Glomerular endothelial cell (primary cell): ENCODE measurements around the gene TRIM62. TPM values are rescaled to one million over a fixed set of nuclear protein-coding genes. Genes with fewer than 3 reads are reported as not detected.

Source experiments
- DNase-seq: peaks from one replicate; pipeline ENCODE4 v3.0.0-alpha.2; 2011; ENCODE audit warnings: low read depth, low spot score; ENCODE audit errors: extremely low read depth
- total RNA-seq: library from RNA; depleted of rRNA; stranded (reverse); fragments of >200 nt; gene quantifications from 2 replicates; pipeline ENCODE4 v1.2.3, GENCODE V29; 2015

TRIM62 gene
- total RNA-seq, 1 donor from 2014 or later: 10.3 TPM

- DNase-seq: no peak
Measured at GRCh38 chr1:33180911-33181890, 642 bp downstream of the TRIM62 start.

DNA sequence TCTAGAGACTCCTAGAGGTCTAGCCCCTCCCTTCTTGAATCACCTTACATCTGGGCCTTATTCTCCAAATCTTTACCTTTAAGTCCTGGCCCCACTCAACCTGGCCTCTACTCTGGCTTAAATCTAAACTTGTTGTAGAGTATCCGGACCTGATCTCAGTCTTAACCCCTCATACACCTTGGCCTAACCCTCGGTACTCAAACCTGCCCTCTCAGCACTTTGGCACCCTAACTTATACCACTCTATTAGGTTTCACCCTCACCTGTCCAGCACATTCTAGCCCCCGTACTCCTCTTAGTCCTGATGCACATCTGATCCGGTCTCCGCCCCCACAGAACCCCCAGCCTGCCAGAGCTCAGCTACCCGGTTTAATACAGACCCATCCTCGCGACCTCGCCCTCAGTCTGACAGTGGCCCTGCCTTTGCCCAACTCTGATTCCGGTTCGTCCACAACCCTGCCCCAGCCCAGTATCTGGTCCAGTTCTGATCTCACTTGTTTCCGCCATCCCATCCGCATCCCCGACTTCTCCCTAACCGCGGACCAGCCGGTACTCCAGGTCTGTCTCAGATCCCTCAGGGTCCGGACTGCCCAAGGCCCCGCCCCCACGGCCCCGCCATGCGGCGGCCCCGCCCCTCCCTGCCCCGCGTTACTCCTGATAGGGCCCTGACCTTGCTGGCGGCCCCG lies 1.5 kb downstream of the TRIM62 start:
- no peak for DNase-seq

GRCh38 chr1:33178836-33179439 lies 2.9 kb downstream of the TRIM62 start:
- no peak for DNase-seq

DNA sequence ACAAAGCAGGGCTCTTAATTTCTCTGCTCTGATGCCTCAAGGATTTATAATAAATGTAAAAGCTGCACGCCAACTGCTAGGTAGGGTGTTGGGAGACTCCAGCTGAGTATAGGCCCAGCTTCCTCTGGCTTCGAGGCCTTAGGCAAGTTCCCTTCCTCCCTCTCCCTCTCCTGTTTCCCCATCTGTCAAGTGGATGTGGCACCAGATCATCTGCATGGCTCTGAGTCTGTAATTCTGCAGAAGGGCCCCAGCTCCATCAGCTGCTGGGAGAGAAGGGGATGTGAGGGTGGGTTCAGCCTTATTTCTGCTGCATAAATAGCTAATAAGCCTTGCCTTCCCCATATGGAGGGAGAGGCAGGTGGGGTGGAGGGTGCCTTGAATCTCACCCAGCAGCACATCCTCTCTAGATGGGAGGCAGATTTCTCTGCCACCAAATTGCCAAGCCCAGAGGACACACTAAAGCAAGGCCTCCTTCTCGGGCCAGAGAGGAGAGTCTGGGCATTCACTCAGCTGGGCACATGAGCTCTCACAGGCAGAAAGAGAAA lies 3.8 kb downstream of the TRIM62 start:
- no peak for DNase-seq

- no peak for DNase-seq
Measured at GRCh38 chr1:33176887-33177286, 5.0 kb downstream of the TRIM62 start.

- no peak for DNase-seq
Measured at GRCh38 chr1:33176362-33176850, 5.4 kb downstream of the TRIM62 start.

GRCh38 chr1:33175865-33176264 lies 6.0 kb downstream of the TRIM62 start:
- no peak for DNase-seq

DNA sequence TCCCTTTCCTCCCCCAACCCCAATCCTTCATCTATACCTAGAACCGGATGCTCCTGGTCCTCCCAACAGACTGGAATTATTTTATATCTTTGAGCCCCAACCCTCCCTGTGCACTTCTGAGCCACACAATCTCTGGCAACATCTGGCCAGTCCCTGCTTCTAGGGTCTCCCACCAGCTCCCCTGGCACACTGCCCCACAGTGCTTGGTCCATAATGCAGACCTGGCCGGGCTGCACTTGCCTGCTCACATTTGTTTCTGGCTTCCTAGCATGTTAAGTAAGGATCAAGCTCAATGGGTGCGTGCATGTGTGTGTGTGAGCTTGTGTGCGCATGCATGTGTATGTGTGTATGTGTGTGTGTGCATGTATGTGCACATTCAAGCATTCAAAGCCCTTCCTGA lies 8.8 kb downstream of the TRIM62 start:
- DNase-seq: no peak

DNA sequence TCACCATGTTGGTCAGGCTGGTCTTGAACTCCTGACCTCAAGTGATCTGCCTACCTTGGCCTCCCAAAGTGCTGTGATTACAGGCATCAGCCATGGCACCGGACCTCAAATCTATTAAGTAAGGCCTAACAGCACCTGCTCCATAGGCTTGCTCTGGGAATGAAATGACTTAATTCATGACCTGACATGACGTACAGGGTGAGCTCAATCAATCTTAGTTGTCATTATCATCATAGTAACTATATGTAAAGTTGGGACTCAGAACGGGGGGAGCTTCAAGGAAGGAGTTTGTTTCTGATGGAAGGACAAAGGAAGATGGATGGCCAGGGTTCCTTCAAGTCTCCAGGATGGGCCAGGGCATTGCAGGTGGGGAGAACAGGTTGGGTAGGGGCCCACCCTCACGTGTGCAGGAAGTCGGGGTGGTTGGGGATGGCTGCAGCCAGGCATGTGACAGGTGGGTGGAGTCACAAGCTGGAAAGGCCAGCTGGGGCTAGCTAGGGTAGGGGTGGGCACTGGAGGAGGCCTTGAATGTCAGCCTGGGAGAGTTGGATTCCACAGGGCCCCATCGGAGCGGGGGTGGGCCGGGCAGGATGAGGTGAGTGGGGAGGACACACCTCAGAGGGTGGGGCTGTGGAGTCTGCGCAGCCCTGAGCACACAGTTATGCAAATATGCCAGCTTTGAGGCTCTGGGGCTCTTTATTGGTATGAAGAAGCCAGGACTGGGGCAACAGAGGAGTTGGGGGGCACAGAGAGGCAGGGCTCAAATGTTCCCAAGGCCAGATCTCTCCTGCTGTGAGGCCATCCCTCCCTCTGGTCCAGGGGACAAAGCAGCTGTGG lies 9.6 kb downstream of the TRIM62 start:
- DNase-seq: no peak

DNA sequence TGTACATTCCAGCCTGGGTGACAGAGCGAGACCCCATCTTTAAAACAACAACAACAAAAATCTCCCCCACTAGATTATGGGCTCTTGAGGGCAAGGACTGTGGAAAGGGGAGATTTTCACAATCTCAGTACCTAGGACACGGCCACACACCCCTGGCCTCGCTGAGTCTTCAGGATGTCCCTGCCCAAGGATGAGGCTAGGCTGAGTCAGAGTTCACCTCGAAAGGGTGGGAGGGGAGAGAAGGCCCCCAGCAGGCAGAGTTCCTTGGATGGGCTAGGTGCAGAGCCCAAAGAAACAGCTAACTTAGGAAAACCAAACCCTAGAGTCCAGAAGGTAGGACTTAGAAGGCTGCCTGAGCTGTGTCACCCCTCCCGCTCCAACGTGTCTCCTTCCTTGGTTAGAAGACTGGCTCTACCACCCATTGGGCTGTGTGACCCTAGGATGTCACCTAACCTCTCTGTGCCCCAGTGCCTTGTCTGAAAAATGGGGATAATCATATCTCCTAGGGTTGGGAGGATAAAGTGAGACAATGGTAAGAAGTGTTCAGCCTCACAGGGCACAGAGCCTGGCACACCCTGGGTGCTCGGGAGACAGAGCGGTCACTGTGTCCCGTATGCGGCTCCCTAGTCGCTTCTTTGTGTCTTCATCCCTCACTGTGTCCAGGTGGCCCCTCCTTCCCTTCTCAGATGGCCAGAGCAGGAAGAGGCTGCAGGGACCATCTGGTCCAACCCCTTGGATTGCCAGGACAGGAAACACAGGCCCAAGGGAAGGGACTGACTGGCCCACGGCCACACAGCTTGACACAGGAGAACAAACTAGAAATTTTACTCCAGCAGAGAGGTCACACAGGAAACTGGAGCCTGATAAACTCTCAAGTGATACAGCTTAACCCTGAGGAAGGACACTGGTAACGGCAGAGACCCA lies 11.2 kb downstream of the TRIM62 start:
- DNase-seq: no peak

DNA sequence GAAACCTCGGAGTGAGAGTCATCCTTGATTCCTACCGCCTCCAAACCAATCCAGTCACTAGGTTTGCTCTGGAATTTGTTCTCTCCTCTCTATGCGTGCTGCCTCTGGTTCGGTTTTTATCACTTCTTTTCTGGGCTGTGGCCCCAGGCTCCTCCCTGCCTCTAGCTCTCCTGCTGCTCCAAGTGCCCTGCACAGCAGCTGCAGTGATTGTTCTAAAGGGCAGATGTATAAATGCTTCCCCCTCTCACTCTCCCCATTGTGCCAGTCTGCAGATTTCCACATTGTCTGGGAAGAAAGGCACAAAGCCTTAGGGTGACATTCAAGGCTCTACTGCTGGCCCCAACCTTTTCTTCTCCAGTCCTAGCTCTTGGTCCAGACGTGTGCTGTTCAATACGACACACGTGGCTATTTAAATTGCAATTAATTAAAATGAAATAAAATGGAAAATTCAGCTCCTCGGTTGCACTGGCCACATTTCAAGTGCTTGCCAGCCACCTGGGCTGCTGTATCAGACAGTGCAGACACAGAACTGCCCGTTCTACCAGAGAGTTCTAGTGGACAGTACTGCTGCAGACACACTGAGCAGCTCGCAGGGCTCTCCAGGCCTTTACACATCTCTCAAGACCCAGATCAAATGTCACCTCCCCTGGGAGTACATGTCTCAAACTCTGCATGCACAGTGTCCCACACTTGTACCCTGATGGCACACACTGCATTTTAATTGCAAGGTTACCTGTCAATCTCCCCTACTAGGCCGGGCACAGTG lies 12.4 kb downstream of the TRIM62 start:
- no peak for DNase-seq

DNA sequence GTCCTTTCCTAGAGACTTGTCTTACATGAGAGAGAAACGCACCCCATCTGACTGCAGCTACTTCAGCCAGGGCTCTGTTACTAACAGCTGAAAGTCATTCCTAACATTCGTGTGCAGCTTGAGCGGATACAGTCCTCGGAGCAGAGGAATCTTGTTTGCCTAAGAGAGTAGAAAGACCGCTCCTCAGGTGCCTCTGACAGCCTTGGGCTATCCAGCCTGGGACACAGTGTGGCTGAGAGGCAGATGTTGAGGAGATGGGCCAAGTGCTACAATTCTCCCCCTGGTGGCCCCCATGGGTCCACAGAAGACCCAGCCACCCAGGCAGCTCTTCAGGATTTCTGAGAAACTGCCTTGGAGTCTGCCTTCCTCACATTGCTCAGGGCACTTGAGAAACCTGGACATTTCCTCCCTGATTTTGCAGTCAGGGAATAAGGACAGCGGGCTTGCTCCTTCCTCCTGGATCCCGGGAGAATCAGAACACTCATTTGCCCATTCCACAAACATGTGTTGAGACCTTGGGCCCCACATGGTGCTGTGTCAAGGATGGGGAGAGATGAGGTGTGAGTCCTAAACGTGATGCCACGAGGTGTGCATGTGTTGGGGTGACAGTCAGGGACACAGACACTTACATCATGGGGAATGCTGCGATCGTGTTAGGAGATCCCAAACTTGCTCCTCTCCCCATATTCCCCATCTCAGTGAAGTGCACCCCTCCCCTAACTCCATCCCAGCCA lies 13.1 kb downstream of the TRIM62 start:
- no peak for DNase-seq

DNA sequence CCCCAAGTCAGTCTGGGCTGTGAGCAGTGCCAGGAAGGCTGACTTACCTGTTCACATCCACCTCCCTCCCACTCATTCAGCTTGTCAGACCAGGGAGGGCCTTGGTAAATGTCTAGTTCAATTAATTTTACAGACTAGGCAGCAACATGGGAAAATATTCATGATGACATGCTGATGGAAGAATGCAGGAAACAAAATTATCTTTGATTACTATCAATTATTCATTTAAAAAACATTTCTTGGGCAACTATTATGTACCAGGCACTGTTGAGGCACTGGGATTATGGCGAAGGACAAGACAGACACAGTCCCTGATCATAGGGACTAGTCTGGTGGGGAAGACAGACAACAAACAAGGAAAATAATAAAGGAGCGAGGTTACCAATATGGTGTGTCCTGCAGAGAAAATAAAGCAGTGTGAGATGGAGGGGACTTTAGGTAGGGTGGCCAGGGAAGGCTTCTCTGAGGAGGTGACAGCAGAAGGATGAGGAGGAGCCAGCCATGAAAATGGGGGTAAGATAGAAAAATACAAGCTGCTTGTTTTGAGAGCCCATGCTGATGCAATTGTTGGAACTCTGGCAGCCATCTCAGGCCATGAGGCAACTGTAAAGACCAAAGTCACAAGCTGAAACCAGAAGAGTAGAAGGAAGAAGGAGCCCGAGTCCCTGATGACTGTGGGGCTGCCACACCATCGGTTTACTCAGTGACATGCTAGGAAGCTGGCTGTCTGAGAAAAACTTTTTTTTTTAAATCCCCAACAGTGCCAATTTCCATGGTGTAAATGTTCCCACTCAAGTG lies 14.0 kb downstream of the TRIM62 start:
- DNase-seq: no peak

GRCh38 chr1:33165809-33166208 lies 16.0 kb downstream of the TRIM62 start:
- DNase-seq: no peak

DNA sequence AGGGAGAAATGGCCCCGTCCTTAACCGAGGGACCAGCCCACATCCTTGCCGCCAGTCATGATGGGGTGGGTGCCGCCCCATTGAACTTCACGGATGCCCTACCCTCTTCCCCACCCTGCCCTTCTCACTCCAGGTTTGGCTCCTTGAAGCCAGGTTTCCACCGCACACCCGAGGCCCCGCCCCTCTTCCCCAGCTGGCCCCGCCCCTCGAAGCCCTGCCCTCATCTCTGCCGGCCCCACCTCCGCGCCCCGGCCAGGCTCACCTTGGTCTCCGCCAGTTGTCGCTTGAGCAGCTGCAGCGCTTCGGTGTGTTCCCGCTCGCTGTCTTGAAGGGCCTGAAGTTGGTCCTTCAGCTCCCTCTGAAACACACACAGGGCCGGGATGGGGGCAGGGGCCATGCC lies 16.6 kb downstream of the TRIM62 start:
- no peak for DNase-seq

- no peak for DNase-seq
Measured at GRCh38 chr1:33163621-33164519, 18.0 kb downstream of the TRIM62 start.
